Transverse colon (tissue), 3 donors: ENCODE data around the gene SP140.

Source experiments
- CTCF ChIP-seq, 5 experiments: fragments of 200-600 bp in 3 of 5; fragments of 450-650 bp in 2 of 5; sonication (generic) in 3 of 5; IDR thresholded peaks; 1 replicate in 2 of 5; 2 replicates in 3 of 5; pipeline ENCODE4 v1.5.1; 2016 to 2017; ENCODE audit warnings: antibody characterized with exemption in 5 of 5, inconsistent platforms in 3 of 5, mild to moderate bottlenecking in 2 of 5, moderate library complexity in 1 of 5
- EP300 ChIP-seq: sonication (generic); formaldehyde crosslinking; IDR thresholded peaks from one replicate; pipeline ENCODE4 v1.6.1; 2017; ENCODE audit warnings: antibody characterized with exemption, low read depth
- POLR2A ChIP-seq: fragments of 450-650 bp; IDR thresholded peaks from one replicate; pipeline ENCODE4 v1.6.1; 2016; ENCODE audit warnings: antibody characterized with exemption, mild to moderate bottlenecking, moderate library complexity

- TF ChIP-seq EP300 (no peak), CTCF (IDR thresholded peaks at IDR 0.05) (no peak), POLR2A (no peak)
Measured at GRCh38 chr2:230362030-230362691, 136.6 kb downstream of the SP140 start.
